NT2/D1 (cell line): ENCODE results near the gene TTC13.

Source experiments
- YY1 ChIP-seq: IDR thresholded peaks from 2 replicates; pipeline ENCODE4 v1.6.1; 2011; ENCODE audit not compliant: insufficient read length, insufficient read depth
- ZNF274 ChIP-seq: IDR thresholded peaks from 2 replicates; pipeline ENCODE4 v1.6.1; 2011; ENCODE audit warnings: mild to moderate bottlenecking, low read depth, low read length

DNA sequence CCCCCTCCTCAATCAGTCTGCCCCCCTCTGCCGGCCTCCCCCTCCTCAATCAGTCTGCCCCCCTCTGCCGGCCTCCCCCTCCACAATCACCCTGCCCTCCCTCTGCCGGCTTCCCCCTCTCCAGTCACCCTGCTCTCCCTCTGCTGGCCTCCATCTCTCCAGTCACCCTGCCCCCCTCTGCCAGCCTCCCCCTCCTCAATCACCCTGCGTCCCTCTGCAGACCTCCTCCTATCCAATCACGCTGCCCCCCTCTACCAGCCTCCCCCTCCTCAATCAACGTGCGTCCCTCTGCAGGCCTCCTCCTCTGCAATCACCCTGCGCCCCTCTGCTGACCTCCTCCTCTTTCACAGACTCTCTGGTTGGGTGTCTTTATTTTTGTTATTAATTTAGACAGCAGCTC lies 98.9 kb downstream of the TTC13 start:
- no peak for TF ChIP-seq YY1
- no peak for TF ChIP-seq ZNF274
